HepG2 (cell line): Measurements from ENCODE around the gene CGREF1.

Experiments used
- ESRRA ChIP-seq: sonication (generic); formaldehyde crosslinking; IDR thresholded peaks from 2 replicates; pipeline ENCODE4 v1.5.1; 2020; ENCODE audit warnings: mild to moderate bottlenecking, low read depth, missing genetic modification reagents
- HES4 ChIP-seq: sonication (generic); formaldehyde crosslinking; IDR thresholded peaks from 2 replicates; pipeline ENCODE4 v1.9.0; 2021; ENCODE audit warnings: mild to moderate bottlenecking, missing genetic modification reagents, borderline replicate concordance
- SRF ChIP-seq: IDR thresholded peaks from 2 replicates; pipeline ENCODE4 v1.6.1; 2011; ENCODE audit warnings: mild to moderate bottlenecking, low read depth, low read length, moderate library complexity
- TBX3 ChIP-seq: fragments of 450-650 bp; IDR thresholded peaks from 2 replicates; pipeline ENCODE4 v1.6.1; 2017; ENCODE audit warnings: antibody characterized with exemption, mild to moderate bottlenecking, inconsistent platforms, borderline replicate concordance
- ZNF431 ChIP-seq: sonication (generic); formaldehyde crosslinking; IDR thresholded peaks from 2 replicates; pipeline ENCODE4 v1.9.0; 2022; ENCODE audit warnings: missing genetic modification reagents, low read depth, mild to moderate bottlenecking, borderline replicate concordance

GRCh38 chr2:27053321-27053720, 65.6 kb downstream of the CGREF1 start:
- TF ChIP-seq SRF (no peak), ESRRA (no peak), HES4 (CRISPR knock-in tag) (no peak), TBX3 (no peak), ZNF431 (CRISPR knock-in tag) (no peak)
